ENCODE results near the gene SLC16A4.
"Not testable (repeated sequence)": the region's sequence is repeated elsewhere in the genome, so short reads cannot be mapped to it uniquely, and the experiment has no call there.

Gene SLC16A4

GRCh38 chr1:110390692-110391245, at the start of gene SLC16A4:
Gene SLC16A4, minus strand, starts transcription at chr1:110391026. Its CDS starts 1,703 bp downstream, at chr1:110389323.
- DNase-seq: no peak

- DNase-seq: not testable (repeated sequence)
These were observed 49.0 kb upstream of the SLC16A4 start for GRCh38 chr1:110439873-110440272.

- no peak for DNase-seq
These were observed 48.1 kb upstream of the SLC16A4 start for GRCh38 chr1:110438893-110439292.

- not testable (repeated sequence) for DNase-seq
These were observed 46.9 kb upstream of the SLC16A4 start for GRCh38 chr1:110437645-110438299.

GRCh38 chr1:110436635-110437034, 45.8 kb upstream of the SLC16A4 start:
- DNase-seq: no peak

- no peak for DNase-seq
These were observed 44.1 kb upstream of the SLC16A4 start for GRCh38 chr1:110434946-110435345.

- no peak for DNase-seq
These were observed 43.0 kb upstream of the SLC16A4 start for GRCh38 chr1:110433803-110434202.

- no peak for DNase-seq
These were observed 42.4 kb upstream of the SLC16A4 start for GRCh38 chr1:110433213-110433612.

- no peak for DNase-seq
These were observed 40.1 kb upstream of the SLC16A4 start for GRCh38 chr1:110430901-110431300.

GRCh38 chr1:110430366-110430765, 39.5 kb upstream of the SLC16A4 start:
- DNase-seq: no peak

GRCh38 chr1:110428946-110429345, 38.1 kb upstream of the SLC16A4 start:
- DNase-seq: no peak

GRCh38 chr1:110426854-110427253, 36.0 kb upstream of the SLC16A4 start:
- DNase-seq: no peak

GRCh38 chr1:110425612-110426152, 34.9 kb upstream of the SLC16A4 start:
- no peak for DNase-seq

GRCh38 chr1:110424699-110425611, 34.1 kb upstream of the SLC16A4 start:
- no peak for DNase-seq

- no peak for DNase-seq
These were observed 30.3 kb upstream of the SLC16A4 start for GRCh38 chr1:110420874-110421793.

- no peak for DNase-seq
These were observed 29.3 kb upstream of the SLC16A4 start for GRCh38 chr1:110420023-110420662.

GRCh38 chr1:110418729-110419128, 27.9 kb upstream of the SLC16A4 start:
- no peak for DNase-seq

GRCh38 chr1:110413045-110413444, 22.2 kb upstream of the SLC16A4 start:
- DNase-seq: not testable (repeated sequence)

GRCh38 chr1:110412576-110412975, 21.8 kb upstream of the SLC16A4 start:
- peak; percentile 48 for DNase-seq

- DNase-seq: no peak
These were observed 20.4 kb upstream of the SLC16A4 start for GRCh38 chr1:110411173-110411735.

GRCh38 chr1:110409316-110409715, 18.5 kb upstream of the SLC16A4 start:
- no peak for DNase-seq
